RWPE2 (cell line): Measurements from ENCODE around the gene PDE8B.
A peak's percentile ranks its signal among the peaks of the same experiment; 100 is the strongest.

ENCODE experiments used
- ATAC-seq: fragments of 200-7000 bp; cut with Tn5 transposase; 3 replicates; pipeline ENCODE4 v1.9.1; 2021; ENCODE audit warnings: low read depth
- DNase-seq: peaks from one replicate; pipeline ENCODE4 v3.0.0-alpha.2; 2020; ENCODE audit warnings: low spot score
- H3K27ac ChIP-seq: fragments of 450-650 bp; 2 replicates; pipeline ENCODE4 v1.5.1; 2017; ENCODE audit warnings: mild to moderate bottlenecking; ENCODE audit not compliant: poor library complexity, severe bottlenecking
- H3K27me3 ChIP-seq: fragments of 250-450 bp; sonication (Bioruptor Pico); 2 replicates; pipeline ENCODE4 v1.5.1; 2021; ENCODE audit warnings: mild to moderate bottlenecking, moderate library complexity; ENCODE audit not compliant: insufficient read depth, poor library complexity, severe bottlenecking
- H3K36me3 ChIP-seq: fragments of 250-450 bp; sonication (Bioruptor Pico); 2 replicates; pipeline ENCODE4 v1.5.1; 2020; ENCODE audit warnings: low read depth, mild to moderate bottlenecking, moderate library complexity
- H3K4me1 ChIP-seq: fragments of 250-450 bp; sonication (Bioruptor Pico); 2 replicates; pipeline ENCODE4 v1.5.1; 2021; ENCODE audit warnings: mild to moderate bottlenecking, moderate library complexity; ENCODE audit not compliant: insufficient read depth, poor library complexity, severe bottlenecking
- H3K4me3 ChIP-seq: fragments of 250-450 bp; sonication (Bioruptor Pico); 2 replicates; pipeline ENCODE4 v1.5.1; 2021; ENCODE audit warnings: mild to moderate bottlenecking, moderate library complexity; ENCODE audit not compliant: severe bottlenecking
- H3K9me3 ChIP-seq: fragments of 250-450 bp; sonication (Bioruptor Pico); 2 replicates; pipeline ENCODE4 v1.5.1; 2021; ENCODE audit warnings: mild to moderate bottlenecking, moderate library complexity; ENCODE audit not compliant: severe bottlenecking
- TF ChIP-seq, protein P1 (sequence below): fragments of 450-650 bp; IDR thresholded peaks from one replicate; pipeline ENCODE4 v1.5.1; 2017; ENCODE audit warnings: mild to moderate bottlenecking, moderate library complexity; ENCODE audit not compliant: poor library complexity, severe bottlenecking

Gene PDE8B, protein sequence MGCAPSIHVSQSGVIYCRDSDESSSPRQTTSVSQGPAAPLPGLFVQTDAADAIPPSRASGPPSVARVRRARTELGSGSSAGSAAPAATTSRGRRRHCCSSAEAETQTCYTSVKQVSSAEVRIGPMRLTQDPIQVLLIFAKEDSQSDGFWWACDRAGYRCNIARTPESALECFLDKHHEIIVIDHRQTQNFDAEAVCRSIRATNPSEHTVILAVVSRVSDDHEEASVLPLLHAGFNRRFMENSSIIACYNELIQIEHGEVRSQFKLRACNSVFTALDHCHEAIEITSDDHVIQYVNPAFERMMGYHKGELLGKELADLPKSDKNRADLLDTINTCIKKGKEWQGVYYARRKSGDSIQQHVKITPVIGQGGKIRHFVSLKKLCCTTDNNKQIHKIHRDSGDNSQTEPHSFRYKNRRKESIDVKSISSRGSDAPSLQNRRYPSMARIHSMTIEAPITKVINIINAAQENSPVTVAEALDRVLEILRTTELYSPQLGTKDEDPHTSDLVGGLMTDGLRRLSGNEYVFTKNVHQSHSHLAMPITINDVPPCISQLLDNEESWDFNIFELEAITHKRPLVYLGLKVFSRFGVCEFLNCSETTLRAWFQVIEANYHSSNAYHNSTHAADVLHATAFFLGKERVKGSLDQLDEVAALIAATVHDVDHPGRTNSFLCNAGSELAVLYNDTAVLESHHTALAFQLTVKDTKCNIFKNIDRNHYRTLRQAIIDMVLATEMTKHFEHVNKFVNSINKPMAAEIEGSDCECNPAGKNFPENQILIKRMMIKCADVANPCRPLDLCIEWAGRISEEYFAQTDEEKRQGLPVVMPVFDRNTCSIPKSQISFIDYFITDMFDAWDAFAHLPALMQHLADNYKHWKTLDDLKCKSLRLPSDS

DNA sequence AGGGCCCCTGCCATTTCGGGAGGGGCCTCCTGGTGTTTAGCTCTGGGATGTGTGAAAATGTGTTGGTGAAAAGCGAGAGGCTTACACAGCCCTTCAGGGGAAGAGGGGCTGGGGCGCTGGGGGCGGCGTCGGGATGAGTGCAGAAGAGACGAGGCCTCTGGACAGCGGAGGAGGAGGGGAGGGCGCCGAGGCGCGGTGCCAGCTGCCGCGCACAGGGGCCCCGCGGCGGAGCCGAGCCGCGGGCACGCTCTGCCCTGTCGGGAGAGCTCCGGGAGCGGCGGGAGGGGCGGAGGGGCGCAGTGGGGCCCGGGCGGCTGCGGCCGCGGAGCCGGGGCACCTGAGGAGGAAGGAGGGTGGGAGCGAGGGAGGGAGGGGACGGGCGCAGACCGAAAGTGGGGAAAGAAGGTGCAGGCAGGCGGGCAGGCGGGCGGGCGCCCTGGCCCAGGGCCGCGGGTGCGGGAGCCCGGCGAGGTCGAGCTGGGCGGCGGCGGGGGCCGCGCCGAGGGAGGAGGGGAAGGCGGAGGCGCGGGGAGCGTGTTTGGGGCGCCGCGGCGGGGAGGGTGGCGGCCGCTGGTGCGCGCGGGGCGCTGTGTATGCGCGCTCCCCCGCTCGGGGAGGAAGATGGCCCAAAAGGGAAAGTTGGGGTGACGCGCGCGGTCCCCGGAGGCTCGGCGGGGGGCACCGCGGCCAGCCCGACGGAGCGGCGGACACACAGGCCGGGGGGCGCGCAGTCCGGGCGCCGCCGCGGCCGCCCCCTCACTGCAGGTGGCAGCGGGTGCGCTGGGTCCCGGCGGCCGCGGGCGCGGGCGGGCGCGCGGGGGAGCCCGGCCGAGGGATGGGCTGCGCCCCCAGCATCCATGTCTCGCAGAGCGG lies at the start of gene PDE8B:
PDE8B (plus strand) TSS at position 590 of the 873 bp plus-strand sequence; CDS start at position 836, 246 bp downstream.
- TF ChIP-seq, protein P1, sequence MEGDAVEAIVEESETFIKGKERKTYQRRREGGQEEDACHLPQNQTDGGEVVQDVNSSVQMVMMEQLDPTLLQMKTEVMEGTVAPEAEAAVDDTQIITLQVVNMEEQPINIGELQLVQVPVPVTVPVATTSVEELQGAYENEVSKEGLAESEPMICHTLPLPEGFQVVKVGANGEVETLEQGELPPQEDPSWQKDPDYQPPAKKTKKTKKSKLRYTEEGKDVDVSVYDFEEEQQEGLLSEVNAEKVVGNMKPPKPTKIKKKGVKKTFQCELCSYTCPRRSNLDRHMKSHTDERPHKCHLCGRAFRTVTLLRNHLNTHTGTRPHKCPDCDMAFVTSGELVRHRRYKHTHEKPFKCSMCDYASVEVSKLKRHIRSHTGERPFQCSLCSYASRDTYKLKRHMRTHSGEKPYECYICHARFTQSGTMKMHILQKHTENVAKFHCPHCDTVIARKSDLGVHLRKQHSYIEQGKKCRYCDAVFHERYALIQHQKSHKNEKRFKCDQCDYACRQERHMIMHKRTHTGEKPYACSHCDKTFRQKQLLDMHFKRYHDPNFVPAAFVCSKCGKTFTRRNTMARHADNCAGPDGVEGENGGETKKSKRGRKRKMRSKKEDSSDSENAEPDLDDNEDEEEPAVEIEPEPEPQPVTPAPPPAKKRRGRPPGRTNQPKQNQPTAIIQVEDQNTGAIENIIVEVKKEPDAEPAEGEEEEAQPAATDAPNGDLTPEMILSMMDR: no peak
- H3K4me3 ChIP-seq: peak within 1 kb of the TSS; percentile 43
- H3K9me3 ChIP-seq: no peaks in the 10 kb centered on the region
- no peak for DNase-seq
- no peaks in the 10 kb centered on the region for H3K36me3 ChIP-seq
- H3K4me1 ChIP-seq: no peaks in the 10 kb centered on the region
- peak; percentile 48 for ATAC-seq
- peaks cover 77% of the 10 kb centered on the region for H3K27me3 ChIP-seq
- H3K27ac ChIP-seq: no peak within 1 kb of the TSS

DNA sequence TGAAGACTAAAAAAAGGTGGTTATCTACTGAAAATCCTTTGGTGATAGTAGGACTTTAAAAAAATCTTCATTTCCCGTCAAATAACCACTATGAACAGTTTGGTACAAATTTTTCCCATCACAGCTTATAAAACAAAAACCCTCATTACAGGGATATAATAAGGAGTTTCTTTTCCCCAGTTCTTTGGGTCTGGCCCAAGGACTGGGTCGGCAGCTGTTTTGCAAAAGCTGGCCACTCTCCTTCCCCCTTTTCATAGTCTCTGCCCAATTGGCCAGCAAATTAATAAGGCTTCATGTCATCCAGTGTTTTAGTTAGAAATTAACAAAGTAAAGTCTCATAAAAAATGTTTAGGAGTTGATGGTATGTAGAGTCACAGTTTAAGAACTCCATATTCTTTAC lies 47.0 kb upstream of the PDE8B start:
- H3K36me3 ChIP-seq: no peaks in the 10 kb centered on the region
- H3K4me1 ChIP-seq: peaks cover 11% of the 10 kb centered on the region
- ATAC-seq: no peak
- H3K9me3 ChIP-seq: no peaks in the 10 kb centered on the region
- no peak for DNase-seq
- no peak overlapping the region for H3K4me3 ChIP-seq
- no peaks in the 10 kb centered on the region for H3K27me3 ChIP-seq
- TF ChIP-seq, protein P1: no peak
- no peak overlapping the region for H3K27ac ChIP-seq

DNA sequence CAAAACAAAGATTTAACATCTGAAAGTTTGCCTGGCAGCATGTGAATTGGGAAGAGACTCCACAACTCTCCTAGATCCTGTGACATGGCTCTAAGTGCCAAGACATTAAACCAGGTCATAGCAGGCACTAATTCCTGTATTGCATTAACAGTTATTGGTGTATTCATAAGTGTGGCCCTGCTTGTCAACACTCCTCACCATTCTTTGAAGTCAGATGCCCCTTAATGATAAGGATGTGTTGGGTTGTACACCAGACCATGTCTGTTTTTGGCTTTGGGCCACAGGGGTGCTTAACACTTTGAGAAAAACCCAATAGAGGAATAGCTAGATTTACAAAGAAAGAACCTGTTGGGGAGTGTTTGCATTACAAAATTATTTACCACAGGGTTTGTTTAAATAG lies 43.4 kb upstream of the PDE8B start:
- DNase-seq (no peak), ATAC-seq (no peak)
- H3K36me3 ChIP-seq: no peaks in the 10 kb centered on the region
- H3K4me3 ChIP-seq: no peak overlapping the region
- no peaks in the 10 kb centered on the region for H3K27me3 ChIP-seq
- TF ChIP-seq, protein P1: no peak
- H3K4me1 ChIP-seq: peaks cover 17% of the 10 kb centered on the region
- no peaks in the 10 kb centered on the region for H3K9me3 ChIP-seq
- no peak overlapping the region for H3K27ac ChIP-seq

DNA sequence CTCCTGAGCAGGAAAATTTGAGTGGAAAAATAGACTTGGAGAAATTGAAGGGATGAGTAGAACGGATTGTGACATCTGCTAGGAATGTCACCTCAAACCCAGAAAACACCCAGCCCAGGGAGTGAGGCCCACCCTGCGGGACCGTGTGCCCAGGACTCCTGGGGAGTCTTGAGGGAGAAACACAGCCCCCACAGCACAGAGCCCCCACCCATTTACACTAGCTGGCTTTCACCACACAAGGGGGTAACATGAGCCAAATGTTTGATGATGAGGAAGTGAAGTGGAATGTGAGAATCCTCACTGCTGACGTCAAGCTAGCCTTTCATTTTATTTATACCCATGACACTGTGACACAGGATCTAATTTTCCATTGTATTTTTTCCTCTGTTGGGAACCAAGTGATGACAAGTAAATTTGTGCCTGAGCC lies 42.8 kb upstream of the PDE8B start:
- Histone ChIP-seq H3K4me3 (no peak overlapping the region), H3K4me1 (peaks cover 17% of the 10 kb centered on the region), H3K27me3 (no peaks in the 10 kb centered on the region), H3K9me3 (no peaks in the 10 kb centered on the region), H3K27ac (peak overlapping the region; percentile 43), H3K36me3 (no peaks in the 10 kb centered on the region)
- DNase-seq (no peak), ATAC-seq (peak; percentile 77)
- TF ChIP-seq, protein P1: no peak
